Endothelial cell of umbilical vein (primary cell): ENCODE measurements around the gene ANKRD34A. TPM values are rescaled to one million over a fixed set of nuclear protein-coding genes. Genes with fewer than 3 reads are reported as not detected.

Experiments used
- BruUV-seq: library from RNA; stranded (reverse); fragments of 400-500 nt; replicated peaks from 2 replicates; lab custom pipeline; 2021; lab: Mats Ljungman, UMichigan
- CTCF ChIA-PET: fragments of 300-600, 350-600 bp; sonication (Branson Sonifier 250); formaldehyde crosslinking; loops from one replicate; lab custom pipeline; 2021; ENCODE audit warnings: antibody characterized with exemption, inconsistent platforms; lab: Charles Lee
- POLR2A ChIA-PET: fragments of 300-600, 350-600 bp; sonication (Branson Sonifier 250); formaldehyde crosslinking; loops from one replicate; lab custom pipeline; 2021; ENCODE audit warnings: antibody characterized with exemption, inconsistent platforms; lab: Charles Lee
- DNase-seq: peaks from one replicate; pipeline ENCODE4 v3.0.0-alpha.2; 2011; ENCODE audit warnings: low read depth, low spot score
- FAIRE-seq: peaks from 2 replicates; lab custom pipeline; 2011; peaks lifted over from hg19 to GRCh38; lab: Jason Lieb, UNC
- H2AFZ ChIP-seq: 2 replicates; pipeline ENCODE4 v1.6.0; 2012; ENCODE audit warnings: low read depth, low read length, control low read depth, inconsistent platforms
- H3K27ac ChIP-seq: 2 replicates; pipeline ENCODE4 v1.5.1; 2011; ENCODE audit warnings: low read depth, mild to moderate bottlenecking, control low read depth, low read length, moderate library complexity; ENCODE audit not compliant: insufficient read depth
- H3K27me3 ChIP-seq, 2 experiments: 2 replicates each; pipeline versions ENCODE4 v1.6.0 to v1.6.1; 2011; ENCODE audit warnings: low read length in 2 of 2, mixed read lengths in 1 of 2; ENCODE audit not compliant: control insufficient read depth in 2 of 2, insufficient read depth in 2 of 2
- H3K36me3 ChIP-seq, 2 experiments: 2 replicates in 1 of 2; 3 replicates in 1 of 2; pipeline ENCODE4 v1.5.1; 2011; ENCODE audit warnings: low read length in 2 of 2, mild to moderate bottlenecking in 1 of 2, moderate library complexity in 1 of 2; ENCODE audit not compliant: control insufficient read depth in 2 of 2, insufficient read depth in 2 of 2; ENCODE audit errors: extremely low read depth in 1 of 2
- H3K4me1 ChIP-seq: 3 replicates; pipeline ENCODE4 v1.5.1; 2011; ENCODE audit warnings: mild to moderate bottlenecking, low read length; ENCODE audit not compliant: control insufficient read depth, insufficient read depth; ENCODE audit errors: extremely low read depth
- H3K4me2 ChIP-seq: 2 replicates; pipeline ENCODE4 v1.6.1; 2011; ENCODE audit warnings: low read length, control low read depth, mixed read lengths; ENCODE audit not compliant: insufficient read depth
- H3K4me3 ChIP-seq, 3 experiments: fragments of 200-600 bp in 1 of 3; sonication (generic), shearing (Covaris generic) in 1 of 3; replicated peaks in 1 of 3; 2 replicates each; pipeline ENCODE4 v1.5.1; 2011 to 2016; ENCODE audit warnings: control low read depth in 3 of 3, low read length in 3 of 3, mild to moderate bottlenecking in 2 of 3, inconsistent platforms in 1 of 3, low read depth in 1 of 3, moderate library complexity in 1 of 3; ENCODE audit not compliant: insufficient read depth in 1 of 3
- H3K79me2 ChIP-seq: 2 replicates; pipeline ENCODE4 v1.6.0; 2012; ENCODE audit warnings: low read length, inconsistent platforms; ENCODE audit not compliant: control insufficient read depth, insufficient read depth
- H3K9ac ChIP-seq: replicated peaks from 2 replicates; pipeline ENCODE3; 2011; ENCODE audit warnings: low read length, control low read depth; ENCODE audit not compliant: insufficient read depth; ENCODE audit errors: extremely low read depth
- H3K9me1 ChIP-seq: replicated peaks from 3 replicates; pipeline ENCODE4 v1.6.0; 2011; ENCODE audit warnings: mild to moderate bottlenecking, low read length; ENCODE audit not compliant: control insufficient read depth, insufficient read depth; ENCODE audit errors: extremely low read depth
- H3K9me3 ChIP-seq: replicated peaks from 2 replicates; pipeline ENCODE4 v1.5.1; 2012; ENCODE audit warnings: low read length, inconsistent platforms; ENCODE audit not compliant: control insufficient read depth, insufficient read depth
- H4K20me1 ChIP-seq: replicated peaks from 2 replicates; pipeline ENCODE3; 2011; ENCODE audit warnings: mild to moderate bottlenecking, low read length; ENCODE audit not compliant: control insufficient read depth, insufficient read depth; ENCODE audit errors: extremely low read depth
- CTCF ChIP-seq, 2 donors: IDR thresholded peaks; 1 replicate in 1 of 2; 2 replicates in 1 of 2; pipeline ENCODE4 v1.5.1; 2011; ENCODE audit warnings: low read length in 2 of 2, mild to moderate bottlenecking in 2 of 2, moderate library complexity in 2 of 2, control low read depth in 1 of 2, inconsistent platforms in 1 of 2, low read depth in 1 of 2; ENCODE audit not compliant: insufficient read depth in 1 of 2; ENCODE audit errors: extremely low read depth in 1 of 2
- EZH2 ChIP-seq: IDR thresholded peaks from 2 replicates; pipeline ENCODE4 v1.6.1; 2012; ENCODE audit warnings: borderline replicate concordance, low read depth, mild to moderate bottlenecking, moderate library complexity, low read length, inconsistent platforms; ENCODE audit not compliant: severe bottlenecking
- FOS ChIP-seq: IDR thresholded peaks from 2 replicates; pipeline ENCODE4 v1.6.1; 2011; ENCODE audit warnings: mild to moderate bottlenecking, low read length, moderate library complexity, borderline replicate concordance; ENCODE audit not compliant: insufficient read depth
- GATA2 ChIP-seq: IDR thresholded peaks from 2 replicates; pipeline ENCODE4 v1.7.0; 2011; ENCODE audit warnings: low read depth, mild to moderate bottlenecking, moderate library complexity, mixed read lengths, low read length; ENCODE audit not compliant: insufficient read length, insufficient read depth
- JUN ChIP-seq: IDR thresholded peaks from 2 replicates; pipeline ENCODE4 v1.6.1; 2011; ENCODE audit warnings: borderline replicate concordance, low read depth; ENCODE audit not compliant: insufficient read length, insufficient read depth
- MAX ChIP-seq: IDR thresholded peaks from 2 replicates; pipeline ENCODE4 v1.6.1; 2011; ENCODE audit not compliant: insufficient read depth, insufficient read length
- MYC ChIP-seq: IDR thresholded peaks from one replicate; pipeline ENCODE4 v1.6.1; 2011; ENCODE audit warnings: mild to moderate bottlenecking, low read depth, low read length
- POLR2A ChIP-seq: IDR thresholded peaks from 2 replicates; pipeline ENCODE4 v1.6.1; 2012; ENCODE audit warnings: low read depth, mild to moderate bottlenecking, control low read depth, low read length
- POLR2AphosphoS5 ChIP-seq: IDR thresholded peaks from 2 replicates; pipeline ENCODE4 v1.6.1; 2012; ENCODE audit warnings: low read depth, mild to moderate bottlenecking, control low read depth, low read length, moderate library complexity; ENCODE audit not compliant: insufficient read depth
- dilution Hi-C: fragments of 300-500 bp; cut with MboI; formaldehyde crosslinking; loops from one replicate; pipeline ENCODE4 v1.15.0; 2019; ENCODE audit warnings: low sequenced_read_pairs; ENCODE audit not compliant: extremely low pct_ligation_motif_present
- intact Hi-C: fragments of 100-400 bp; cut with micrococcal nuclease; formaldehyde crosslinking; loops from one replicate; pipeline ENCODE4 v1.10.0; 2022
- polyA plus RNA-seq, 4 experiments: library from polyadenylated mRNA; depleted of rRNA in 3 of 4; stranded (reverse) in 3 of 4; unstranded in 1 of 4; fragments of >200 nt; gene quantifications; 2 replicates each; pipeline versions ENCODE4 v1.2.1 to v1.2.3, GENCODE V29; 2011 to 2012; ENCODE audit warnings: missing spikeins in 1 of 4
- total RNA-seq: library from RNA; stranded (reverse); gene quantifications from 2 replicates; pipeline ENCODE4 v1.2.3, GENCODE V29; 2021

ANKRD34A gene
- total and polyA plus RNA-seq, 2 donors (not counting 3 experiments of a cell fraction or from before 2014, with no cell fraction given): 0.24 to 0.43 TPM

DNA sequence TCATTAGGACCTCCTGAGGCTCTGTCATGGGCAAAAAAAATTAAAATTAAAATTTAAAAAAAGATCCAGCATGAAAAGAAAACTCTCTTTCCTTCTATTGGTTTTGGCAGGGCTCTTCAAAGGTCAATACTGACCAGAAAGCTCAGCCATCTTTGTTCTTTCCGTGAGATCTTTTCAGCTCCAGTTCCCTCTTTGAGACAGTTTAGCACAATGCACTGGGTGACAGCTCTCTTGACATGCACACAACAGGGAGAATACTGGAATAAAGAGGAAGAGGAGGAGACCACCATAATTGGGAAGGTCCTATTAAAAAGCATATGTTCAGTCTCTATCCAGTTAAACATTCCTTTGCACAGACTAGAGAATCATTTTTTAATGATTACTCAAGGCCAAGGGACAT is 12.8 kb downstream of the ANKRD34A start:
- no peak overlapping the region for H3K4me3 ChIP-seq
- dilution Hi-C loops (no loop called here), intact Hi-C loops (no loop called here)
- CTCF ChIA-PET: no interaction called here
- no peak overlapping the region for H3K27ac ChIP-seq
- peaks cover 23% of the 10 kb centered on the region for H3K4me1 ChIP-seq
- no peaks in the 10 kb centered on the region for H3K27me3 ChIP-seq
- FAIRE-seq (no peak), DNase-seq (no peak)
- H2AFZ ChIP-seq: no peak overlapping the region
- H3K9me3 ChIP-seq: no peaks in the 10 kb centered on the region
- POLR2A ChIA-PET: interaction anchor here (0.5 kb wide), 1 partner anchor 13 kb away, joined by 3 read pairs; the partner anchor contains the start of genes ANKRD34A and POLR3GL
- no peaks in the 10 kb centered on the region for H4K20me1 ChIP-seq
- peaks cover 80% of the 10 kb centered on the region for H3K79me2 ChIP-seq
- no peaks in the 10 kb centered on the region for H3K9me1 ChIP-seq
- no TSS peak for BruUV-seq
- TF ChIP-seq POLR2AphosphoS5 (no peak), MYC (no peak), EZH2 (no peak), POLR2A (no peak), GATA2 (no peak), MAX (no peak), CTCF (IDR thresholded peaks at IDR 0.05; ENCODE audit: extremely low read depth in 1 of 2, insufficient read depth in 1 of 2, low read depth in 1 of 2, low read length in 2 of 2) (no peak), JUN (no peak), FOS (no peak)
- no peak overlapping the region for H3K9ac ChIP-seq
- H3K36me3 ChIP-seq: no peaks in the 10 kb centered on the region
- no peak overlapping the region for H3K4me2 ChIP-seq
